NB4 (cell line): Measurements from ENCODE around the gene UVRAG.
"Not testable (repeated sequence)": the region's sequence is repeated elsewhere in the genome, so short reads cannot be mapped to it uniquely, and the experiment has no call there.

Experiments used
- DNase-seq: peaks from one replicate; pipeline ENCODE4 v3.0.0; 2010; ENCODE audit warnings: low read depth
- H3K4me3 ChIP-seq: one replicate; pipeline ENCODE4 v1.5.1; 2011; ENCODE audit warnings: mild to moderate bottlenecking, low read depth, low read length, moderate library complexity
- MYC ChIP-seq: IDR thresholded peaks from 2 replicates; pipeline ENCODE4 v1.6.1; 2011; ENCODE audit warnings: low read depth, low read length
- POLR2A ChIP-seq: IDR thresholded peaks from 2 replicates; pipeline ENCODE4 v1.6.1; 2011; ENCODE audit warnings: mild to moderate bottlenecking; ENCODE audit not compliant: insufficient read length; ENCODE audit errors: extremely low read depth
- TF ChIP-seq, protein P1 (sequence below): IDR thresholded peaks from one replicate; pipeline ENCODE4 v1.5.1; 2012; ENCODE audit warnings: low read depth, low read length
- TF ChIP-seq, protein P2 (sequence below): IDR thresholded peaks from 2 replicates; pipeline ENCODE4 v1.6.1; 2011; ENCODE audit warnings: low read depth, low read length

The UVRAG gene

DNA sequence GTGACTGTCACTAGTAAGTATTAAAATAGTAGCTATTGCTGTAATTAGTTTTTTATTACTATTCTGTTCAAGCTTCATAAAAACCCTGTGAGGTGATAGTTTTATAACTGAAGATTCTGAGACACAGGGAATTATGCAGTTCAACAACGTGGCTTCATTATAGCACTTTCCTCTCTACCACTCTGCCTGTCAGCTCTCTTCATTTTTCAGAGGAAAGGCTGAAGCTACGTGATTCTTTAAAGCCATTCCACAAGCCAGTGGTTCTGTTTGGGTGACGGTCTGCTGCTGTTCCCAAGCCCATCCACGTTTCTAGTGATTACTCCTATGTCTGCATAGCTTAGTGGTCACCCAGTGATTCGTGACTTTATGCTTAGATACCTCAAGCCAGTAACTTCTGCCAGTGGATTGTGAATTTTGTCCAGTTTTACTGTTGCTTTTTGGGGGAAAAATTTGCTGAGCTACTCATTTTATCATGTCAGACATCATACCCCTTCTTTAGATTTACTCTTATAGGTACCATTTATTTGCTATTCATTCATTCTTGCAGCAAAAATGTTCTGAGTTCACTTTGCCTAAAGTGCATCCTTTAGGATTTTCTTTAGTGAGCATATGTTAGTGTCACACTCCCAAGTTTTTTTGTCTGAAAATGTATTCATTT lies 59.8 kb downstream of the UVRAG start:
- TF ChIP-seq POLR2A (no peak), MYC (no peak)
- TF ChIP-seq, protein P1, sequence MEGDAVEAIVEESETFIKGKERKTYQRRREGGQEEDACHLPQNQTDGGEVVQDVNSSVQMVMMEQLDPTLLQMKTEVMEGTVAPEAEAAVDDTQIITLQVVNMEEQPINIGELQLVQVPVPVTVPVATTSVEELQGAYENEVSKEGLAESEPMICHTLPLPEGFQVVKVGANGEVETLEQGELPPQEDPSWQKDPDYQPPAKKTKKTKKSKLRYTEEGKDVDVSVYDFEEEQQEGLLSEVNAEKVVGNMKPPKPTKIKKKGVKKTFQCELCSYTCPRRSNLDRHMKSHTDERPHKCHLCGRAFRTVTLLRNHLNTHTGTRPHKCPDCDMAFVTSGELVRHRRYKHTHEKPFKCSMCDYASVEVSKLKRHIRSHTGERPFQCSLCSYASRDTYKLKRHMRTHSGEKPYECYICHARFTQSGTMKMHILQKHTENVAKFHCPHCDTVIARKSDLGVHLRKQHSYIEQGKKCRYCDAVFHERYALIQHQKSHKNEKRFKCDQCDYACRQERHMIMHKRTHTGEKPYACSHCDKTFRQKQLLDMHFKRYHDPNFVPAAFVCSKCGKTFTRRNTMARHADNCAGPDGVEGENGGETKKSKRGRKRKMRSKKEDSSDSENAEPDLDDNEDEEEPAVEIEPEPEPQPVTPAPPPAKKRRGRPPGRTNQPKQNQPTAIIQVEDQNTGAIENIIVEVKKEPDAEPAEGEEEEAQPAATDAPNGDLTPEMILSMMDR, result no peak
- TF ChIP-seq, protein P2, sequence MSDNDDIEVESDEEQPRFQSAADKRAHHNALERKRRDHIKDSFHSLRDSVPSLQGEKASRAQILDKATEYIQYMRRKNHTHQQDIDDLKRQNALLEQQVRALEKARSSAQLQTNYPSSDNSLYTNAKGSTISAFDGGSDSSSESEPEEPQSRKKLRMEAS, result no peak
- H3K4me3 ChIP-seq, result no peak overlapping the region
- DNase-seq, result peak; percentile 21

DNA sequence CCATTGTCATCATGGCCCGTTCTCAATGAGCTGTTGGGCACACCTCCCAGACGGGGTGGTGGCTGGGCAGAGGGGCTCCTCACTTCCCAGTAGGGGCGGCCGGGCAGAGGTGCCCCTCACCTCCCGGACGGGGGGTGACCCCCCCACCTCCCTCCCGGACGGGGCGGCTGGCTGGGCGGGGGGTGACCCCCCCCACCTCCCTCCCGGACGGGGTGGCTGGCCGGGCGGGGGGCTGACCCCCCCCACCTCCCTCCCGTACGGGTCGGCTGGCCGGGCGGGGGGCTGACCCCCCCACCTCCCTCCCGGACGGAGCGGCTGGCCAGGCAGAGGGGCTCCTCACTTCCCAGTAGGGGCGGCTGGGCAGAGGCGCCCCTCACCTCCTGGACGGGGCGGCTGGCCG lies 62.3 kb downstream of the UVRAG start:
- H3K4me3 ChIP-seq, result not testable (repeated sequence)

DNA sequence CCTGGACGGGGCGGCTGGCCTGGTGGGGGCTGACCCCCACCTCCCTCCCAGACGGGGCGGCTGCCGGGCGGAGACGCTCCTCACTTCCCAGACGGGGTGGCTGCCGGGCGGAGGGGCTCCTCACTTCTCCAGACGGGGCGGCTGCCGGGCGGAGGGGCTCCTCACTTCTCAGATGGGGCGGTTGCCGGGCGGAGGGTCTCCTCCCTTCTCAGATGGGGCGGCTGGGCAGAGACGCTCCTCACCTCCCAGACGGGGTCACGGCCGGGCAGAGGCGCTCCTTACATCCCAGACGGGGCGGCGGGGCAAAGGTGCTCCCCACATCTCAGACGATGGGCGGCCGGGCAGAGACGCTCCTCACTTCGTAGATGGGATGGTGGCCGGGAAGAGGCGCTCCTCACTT lies 62.9 kb downstream of the UVRAG start:
- H3K4me3 ChIP-seq, DNase-seq: not testable (repeated sequence)

More for the DNA sequence above, 62.3 kb downstream of the UVRAG start:
- not testable (repeated sequence) for DNase-seq

DNA sequence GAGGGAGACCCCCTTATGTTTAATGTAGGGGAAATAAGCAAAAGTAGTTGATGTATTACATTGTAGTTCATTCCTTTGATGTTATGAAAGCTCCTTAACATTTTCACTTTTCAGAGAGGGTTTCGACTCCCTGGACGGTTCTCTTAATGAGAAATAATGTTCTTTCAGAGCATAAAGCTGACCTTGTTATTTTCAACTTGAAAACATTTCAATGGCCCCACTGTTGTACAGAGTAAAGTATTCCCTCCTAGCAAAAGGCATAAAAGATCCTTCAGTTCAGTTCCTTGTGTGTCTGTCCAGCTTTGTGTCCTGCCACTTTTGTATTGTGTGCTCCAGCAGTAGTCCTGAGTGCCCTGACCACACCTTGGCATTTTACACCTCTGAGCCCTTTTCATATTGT lies 63.9 kb downstream of the UVRAG start:
- no peak for DNase-seq
- no peak overlapping the region for H3K4me3 ChIP-seq
- no peak for TF ChIP-seq POLR2A
- TF ChIP-seq, protein P1, result no peak
- TF ChIP-seq MYC, result no peak
- TF ChIP-seq, protein P2, result no peak

DNA sequence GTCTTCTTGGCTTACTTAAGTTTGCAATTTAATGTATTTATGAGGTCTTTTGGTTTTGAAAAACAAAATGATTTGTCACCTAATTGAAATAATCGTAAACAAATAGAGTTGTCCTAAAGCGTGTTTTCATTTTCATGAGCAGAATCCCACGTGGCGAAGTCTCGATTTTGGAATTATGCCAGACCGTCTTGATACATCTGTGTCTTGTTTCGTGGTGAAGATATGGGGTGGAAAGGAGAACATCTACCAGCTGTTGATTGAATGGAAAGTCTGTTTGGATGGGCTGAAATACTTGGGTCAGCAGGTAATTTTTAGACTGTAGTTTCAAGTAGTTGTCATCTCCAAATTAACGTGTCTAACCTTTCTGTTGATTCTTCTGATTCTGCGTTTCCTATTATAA lies 64.7 kb downstream of the UVRAG start:
- TF ChIP-seq, protein P2, result no peak
- TF ChIP-seq, protein P1, result no peak
- TF ChIP-seq POLR2A, result no peak
- TF ChIP-seq MYC, result no peak
- no peak for DNase-seq
- H3K4me3 ChIP-seq, result no peak overlapping the region

DNA sequence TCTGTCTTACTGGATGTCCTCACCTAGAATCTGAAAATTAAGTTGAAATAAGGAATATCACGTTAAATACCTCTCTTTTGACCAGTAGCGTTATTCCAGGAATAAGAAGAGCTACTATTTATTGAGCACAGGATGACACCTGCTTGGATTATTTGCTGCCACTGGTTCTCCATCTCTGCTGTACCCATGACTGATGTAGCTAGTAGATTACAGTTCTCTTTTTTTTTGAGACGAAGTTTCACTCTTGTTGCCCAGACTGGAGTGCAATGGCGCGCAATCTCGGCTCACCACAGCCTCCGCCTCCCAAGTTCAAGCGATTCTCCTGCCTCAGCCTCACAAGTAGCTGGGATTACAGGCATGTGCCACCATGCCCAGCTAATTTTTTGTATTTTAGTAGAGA lies 65.3 kb downstream of the UVRAG start:
- H3K4me3 ChIP-seq, result not testable (repeated sequence)

DNA sequence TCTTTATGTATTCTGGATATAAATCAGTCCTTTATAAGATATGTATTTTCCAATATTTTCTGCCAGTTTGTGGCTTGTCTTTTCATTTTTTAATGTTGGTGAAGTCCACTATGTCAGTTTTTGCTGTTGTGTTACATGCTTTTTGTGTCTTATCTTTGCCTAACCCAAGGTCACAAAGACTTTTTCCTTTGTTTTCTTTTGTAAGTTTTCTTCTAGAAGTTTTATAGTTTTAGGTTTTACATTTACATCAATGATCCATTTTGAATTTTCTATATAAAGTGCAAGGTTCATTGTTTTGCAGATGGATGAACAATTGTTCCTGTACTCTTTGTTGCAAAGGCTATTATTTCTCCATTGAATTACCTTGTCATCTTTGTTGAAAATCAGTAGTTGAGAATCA lies 69.3 kb downstream of the UVRAG start:
- TF ChIP-seq POLR2A, result no peak
- TF ChIP-seq, protein P1, result no peak
- no peak for TF ChIP-seq MYC
- TF ChIP-seq, protein P2, result no peak
- no peak overlapping the region for H3K4me3 ChIP-seq
- no peak for DNase-seq

More for the DNA sequence above, 65.3 kb downstream of the UVRAG start:
- DNase-seq, result not testable (repeated sequence)

DNA sequence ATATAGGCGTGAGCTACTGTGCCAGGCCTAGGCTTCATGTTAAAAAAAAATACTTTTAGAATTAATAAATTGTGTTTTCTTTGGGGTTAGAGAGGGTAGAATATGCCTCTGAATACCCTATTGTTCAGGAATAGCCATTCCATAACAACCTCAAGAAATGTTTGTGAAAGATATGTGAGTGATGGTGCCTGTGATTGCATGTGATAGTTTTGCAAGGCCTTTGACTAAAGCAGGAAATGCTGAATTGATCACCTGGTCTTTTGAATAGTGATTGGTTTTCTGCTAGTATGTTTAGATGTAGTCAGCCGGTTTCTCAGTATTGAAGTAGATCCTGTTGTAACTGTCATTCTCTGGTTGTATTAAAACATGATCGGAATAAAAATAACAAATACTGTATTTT lies 73.4 kb downstream of the UVRAG start:
- TF ChIP-seq, protein P1, result no peak
- TF ChIP-seq POLR2A, result no peak
- no peak overlapping the region for H3K4me3 ChIP-seq
- no peak for DNase-seq
